ENCODE measurements around the gene BTG2.
A peak's percentile ranks its signal among the peaks of the same experiment; 100 is the strongest.

BTG2 gene

GRCh38 chr1:203338335-203339036 lies 33.2 kb downstream of the BTG2 start:
- no peak overlapping the region for H3K4me3 ChIP-seq (IDR thresholded peaks at IDR 0.05; ENCODE audit: insufficient read depth, low read depth, low read length)
- TF ChIP-seq CTCF (conservative IDR thresholded peaks at IDR 0.05; ENCODE audit: low read depth, low read length): peak; percentile 89
- no peaks in the 10 kb centered on the region for H4K20me1 ChIP-seq (ENCODE audit: insufficient read depth)
- peaks cover 13% of the 10 kb centered on the region; the same call in 1 of the 2 replicates for H3K27me3 ChIP-seq (ENCODE audit: insufficient read depth, low read depth)
- no peaks in the 10 kb centered on the region for H3K79me2 ChIP-seq (ENCODE audit: insufficient read depth, low read depth)
- H2AFZ ChIP-seq (ENCODE audit: low read depth): peak overlapping the region; percentile 31; the same call in 1 of the 2 replicates
- no peaks in the 10 kb centered on the region for H3K36me3 ChIP-seq (ENCODE audit: insufficient read depth)
- H3K9ac ChIP-seq: no peak overlapping the region
- H3K27ac ChIP-seq: no peak overlapping the region
- no peak overlapping the region; the same call in 1 of the 2 replicates for H3K4me2 ChIP-seq
- peaks cover 40% of the 10 kb centered on the region for H3K4me1 ChIP-seq (ENCODE audit: low read depth, poor library complexity, severe bottlenecking)

GRCh38 chr1:203340112-203340790 lies 34.9 kb downstream of the BTG2 start:
- Histone ChIP-seq H2AFZ (ENCODE audit: low read depth) (peak overlapping the region; percentile 32; the same call in 1 of the 2 replicates), H3K36me3 (ENCODE audit: insufficient read depth) (no peaks in the 10 kb centered on the region), H3K27ac (no peak overlapping the region), H3K79me2 (ENCODE audit: insufficient read depth, low read depth) (no peaks in the 10 kb centered on the region), H3K4me2 (peak overlapping the region; percentile 29; the same call in 1 of the 2 replicates), H4K20me1 (ENCODE audit: insufficient read depth) (no peaks in the 10 kb centered on the region), H3K27me3 (ENCODE audit: insufficient read depth, low read depth) (peaks cover 13% of the 10 kb centered on the region; the same call in 1 of the 2 replicates), H3K4me1 (ENCODE audit: low read depth, poor library complexity, severe bottlenecking) (peaks cover 33% of the 10 kb centered on the region), H3K9ac (no peak overlapping the region; the same call in 1 of the 2 replicates), H3K4me3 (IDR thresholded peaks at IDR 0.05; ENCODE audit: insufficient read depth, low read depth, low read length) (no peak overlapping the region)
- peak; percentile 100 for TF ChIP-seq CTCF (conservative IDR thresholded peaks at IDR 0.05; ENCODE audit: low read depth, low read length)

GRCh38 chr1:203342192-203342940 lies 37.0 kb downstream of the BTG2 start:
- Histone ChIP-seq H3K36me3 (ENCODE audit: insufficient read depth) (no peaks in the 10 kb centered on the region), H3K27me3 (ENCODE audit: insufficient read depth, low read depth) (peaks cover 13% of the 10 kb centered on the region; the same call in 1 of the 2 replicates), H3K4me3 (IDR thresholded peaks at IDR 0.05; ENCODE audit: insufficient read depth, low read depth, low read length) (no peak overlapping the region), H3K27ac (no peak overlapping the region), H4K20me1 (ENCODE audit: insufficient read depth) (no peaks in the 10 kb centered on the region), H3K4me1 (ENCODE audit: low read depth, poor library complexity, severe bottlenecking) (peaks cover 21% of the 10 kb centered on the region), H3K79me2 (ENCODE audit: insufficient read depth, low read depth) (no peaks in the 10 kb centered on the region), H2AFZ (ENCODE audit: low read depth) (peak overlapping the region; percentile 51; the same call in 1 of the 2 replicates), H3K4me2 (no peak overlapping the region), H3K9ac (no peak overlapping the region)
- TF ChIP-seq CTCF (conservative IDR thresholded peaks at IDR 0.05; ENCODE audit: low read depth, low read length): peak; percentile 98

GRCh38 chr1:203343956-203344754 lies 38.8 kb downstream of the BTG2 start:
- Histone ChIP-seq H3K4me3 (IDR thresholded peaks at IDR 0.05; ENCODE audit: insufficient read depth, low read depth, low read length) (no peak overlapping the region), H3K79me2 (ENCODE audit: insufficient read depth, low read depth) (no peaks in the 10 kb centered on the region), H3K4me2 (no peak overlapping the region), H2AFZ (ENCODE audit: low read depth) (no peak overlapping the region), H3K36me3 (ENCODE audit: insufficient read depth) (no peaks in the 10 kb centered on the region), H3K27me3 (ENCODE audit: insufficient read depth, low read depth) (peaks cover 13% of the 10 kb centered on the region; the same call in 1 of the 2 replicates), H3K9ac (no peak overlapping the region), H3K27ac (no peak overlapping the region), H3K4me1 (ENCODE audit: low read depth, poor library complexity, severe bottlenecking) (peaks cover 10% of the 10 kb centered on the region), H4K20me1 (ENCODE audit: insufficient read depth) (no peaks in the 10 kb centered on the region)
- no peak for TF ChIP-seq CTCF (conservative IDR thresholded peaks at IDR 0.05; ENCODE audit: low read depth, low read length)

Data from KMS-11 (cell line).